Ishikawa (cell line): ENCODE results near the gene GALNTL6.

Source experiments
- CEBPB ChIP-seq: IDR thresholded peaks from 2 replicates; pipeline ENCODE4 v1.6.1; 2012
- CREB1 ChIP-seq: IDR thresholded peaks from 2 replicates; pipeline ENCODE4 v1.6.1; 2012; ENCODE audit warnings: low read depth
- EGR1 ChIP-seq: IDR thresholded peaks from 2 replicates; pipeline ENCODE4 v1.6.1; 2012
- EP300 ChIP-seq: IDR thresholded peaks from 2 replicates; pipeline ENCODE4 v1.6.1; 2012; ENCODE audit warnings: borderline replicate concordance
- FOXM1 ChIP-seq: IDR thresholded peaks from 2 replicates; pipeline ENCODE4 v1.6.1; 2012; ENCODE audit warnings: low read depth, borderline replicate concordance
- NFIC ChIP-seq: IDR thresholded peaks from 2 replicates; pipeline ENCODE4 v1.6.1; 2012
- RAD21 ChIP-seq: IDR thresholded peaks from 2 replicates; pipeline ENCODE4 v1.6.1; 2012; ENCODE audit warnings: low read depth
- REST ChIP-seq: IDR thresholded peaks from 2 replicates; pipeline ENCODE4 v1.6.1; 2012; ENCODE audit warnings: low read depth, mild to moderate bottlenecking
- TAF1 ChIP-seq: IDR thresholded peaks from 2 replicates; pipeline ENCODE4 v1.6.1; 2012; ENCODE audit warnings: low read depth, mild to moderate bottlenecking
- TCF12 ChIP-seq: IDR thresholded peaks from 2 replicates; pipeline ENCODE4 v1.6.1; 2012; ENCODE audit warnings: low read depth
- TEAD4 ChIP-seq: IDR thresholded peaks from 2 replicates; pipeline ENCODE4 v1.6.1; 2012
- YY1 ChIP-seq: IDR thresholded peaks from 2 replicates; pipeline ENCODE4 v1.6.1; 2012; ENCODE audit warnings: low read depth
- ZBTB7A ChIP-seq: IDR thresholded peaks from 2 replicates; pipeline ENCODE4 v1.6.1; 2012; ENCODE audit warnings: low read depth
- TF ChIP-seq, protein P1 (sequence below): IDR thresholded peaks from 2 replicates; pipeline ENCODE4 v1.6.1; 2012
- TF ChIP-seq, protein P2 (sequence below): IDR thresholded peaks from 2 replicates; pipeline ENCODE4 v1.6.1; 2012

GALNTL6 gene

GRCh38 chr4:172584816-172585215, 771.6 kb downstream of the GALNTL6 start:
- no peak for TF ChIP-seq YY1
- TF ChIP-seq NFIC: no peak
- TF ChIP-seq TAF1: no peak
- TF ChIP-seq FOXM1: no peak
- TF ChIP-seq TEAD4: no peak

- TF ChIP-seq RAD21: peak; percentile 22; the same call in 1 of the 2 replicates
- TF ChIP-seq TCF12: no peak
Measured at GRCh38 chr4:172596206-172596605, 783.0 kb downstream of the GALNTL6 start.

GRCh38 chr4:172599554-172599953, 786.4 kb downstream of the GALNTL6 start:
- TF ChIP-seq EGR1: no peak
- TF ChIP-seq ZBTB7A: no peak
- TF ChIP-seq, protein P1, sequence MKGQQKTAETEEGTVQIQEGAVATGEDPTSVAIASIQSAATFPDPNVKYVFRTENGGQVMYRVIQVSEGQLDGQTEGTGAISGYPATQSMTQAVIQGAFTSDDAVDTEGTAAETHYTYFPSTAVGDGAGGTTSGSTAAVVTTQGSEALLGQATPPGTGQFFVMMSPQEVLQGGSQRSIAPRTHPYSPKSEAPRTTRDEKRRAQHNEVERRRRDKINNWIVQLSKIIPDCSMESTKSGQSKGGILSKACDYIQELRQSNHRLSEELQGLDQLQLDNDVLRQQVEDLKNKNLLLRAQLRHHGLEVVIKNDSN: no peak
- TF ChIP-seq CEBPB: no peak

GRCh38 chr4:172601195-172601594, 788.0 kb downstream of the GALNTL6 start:
- TF ChIP-seq YY1: no peak
- TF ChIP-seq NFIC: peak; percentile 43; the same call in 1 of the 2 replicates
- TF ChIP-seq EP300: peak; percentile 84; the same call in 1 of the 2 replicates
- no peak for TF ChIP-seq CEBPB
- peak; percentile 83 for TF ChIP-seq TEAD4
- TF ChIP-seq TCF12: peak; percentile 76
- TF ChIP-seq FOXM1: peak; percentile 41; the same call in 1 of the 2 replicates
- TF ChIP-seq, protein P1: peak; percentile 67

DNA sequence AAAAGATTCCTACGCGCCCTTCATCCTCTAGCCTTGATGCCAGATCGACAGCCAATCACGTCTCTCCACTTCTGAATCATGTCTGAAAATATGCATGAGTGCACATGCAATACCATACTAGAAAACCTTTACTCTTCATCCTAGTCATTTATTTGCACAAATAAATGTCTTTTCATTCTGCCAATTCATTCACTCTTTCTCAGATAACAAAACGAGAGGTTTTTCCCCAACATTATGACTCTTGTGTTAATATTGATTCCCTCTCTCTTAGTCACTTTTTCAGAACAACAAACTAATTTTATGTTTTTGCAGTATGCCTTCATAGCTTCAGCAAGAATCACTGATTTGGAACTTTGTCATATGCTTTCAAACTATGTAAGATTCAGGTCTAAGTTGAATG, 806.0 kb downstream of the GALNTL6 start:
- TF ChIP-seq EGR1: no peak
- TF ChIP-seq TAF1: no peak
- no peak for TF ChIP-seq YY1
- TF ChIP-seq ZBTB7A: no peak
- TF ChIP-seq, protein P2, sequence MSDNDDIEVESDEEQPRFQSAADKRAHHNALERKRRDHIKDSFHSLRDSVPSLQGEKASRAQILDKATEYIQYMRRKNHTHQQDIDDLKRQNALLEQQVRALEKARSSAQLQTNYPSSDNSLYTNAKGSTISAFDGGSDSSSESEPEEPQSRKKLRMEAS: no peak
- no peak for TF ChIP-seq FOXM1
- TF ChIP-seq CREB1: no peak
- TF ChIP-seq CEBPB: no peak

DNA sequence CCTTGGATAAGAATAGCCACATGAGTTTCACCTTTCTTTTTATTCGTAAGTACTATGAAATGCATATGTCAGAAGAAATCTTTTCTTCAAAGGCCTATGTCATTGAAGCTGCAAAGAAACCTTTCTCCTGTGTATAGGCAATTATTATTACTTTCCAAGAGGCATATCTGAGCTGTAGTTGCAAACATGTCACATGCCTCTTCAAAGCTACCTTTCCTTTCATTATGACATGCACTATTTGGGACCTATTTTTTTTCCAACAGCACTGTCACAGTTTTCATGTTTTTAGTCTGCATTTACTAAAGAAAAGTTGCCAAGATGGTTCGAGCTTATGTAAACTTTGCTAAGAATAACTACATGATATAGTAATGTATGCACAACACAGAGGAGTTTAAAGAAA, 806.6 kb downstream of the GALNTL6 start:
- TF ChIP-seq TAF1 (no peak), REST (no peak), YY1 (no peak)

GRCh38 chr4:172628263-172628662, 815.1 kb downstream of the GALNTL6 start:
- TF ChIP-seq TAF1 (no peak), RAD21 (no peak), CEBPB (no peak), TEAD4 (no peak), REST (no peak), EGR1 (no peak), TCF12 (no peak), CREB1 (no peak), EP300 (no peak), FOXM1 (no peak)
- TF ChIP-seq, protein P2: no peak
- TF ChIP-seq, protein P1: no peak
